NCI-H2029 (cell line): ENCODE measurements around the gene MYBBP1A.

Experiments used
- DNase-seq: peaks from one replicate; lab custom pipeline; 2025; lab: John Stamatoyannopoulos, UW

The MYBBP1A gene

DNA sequence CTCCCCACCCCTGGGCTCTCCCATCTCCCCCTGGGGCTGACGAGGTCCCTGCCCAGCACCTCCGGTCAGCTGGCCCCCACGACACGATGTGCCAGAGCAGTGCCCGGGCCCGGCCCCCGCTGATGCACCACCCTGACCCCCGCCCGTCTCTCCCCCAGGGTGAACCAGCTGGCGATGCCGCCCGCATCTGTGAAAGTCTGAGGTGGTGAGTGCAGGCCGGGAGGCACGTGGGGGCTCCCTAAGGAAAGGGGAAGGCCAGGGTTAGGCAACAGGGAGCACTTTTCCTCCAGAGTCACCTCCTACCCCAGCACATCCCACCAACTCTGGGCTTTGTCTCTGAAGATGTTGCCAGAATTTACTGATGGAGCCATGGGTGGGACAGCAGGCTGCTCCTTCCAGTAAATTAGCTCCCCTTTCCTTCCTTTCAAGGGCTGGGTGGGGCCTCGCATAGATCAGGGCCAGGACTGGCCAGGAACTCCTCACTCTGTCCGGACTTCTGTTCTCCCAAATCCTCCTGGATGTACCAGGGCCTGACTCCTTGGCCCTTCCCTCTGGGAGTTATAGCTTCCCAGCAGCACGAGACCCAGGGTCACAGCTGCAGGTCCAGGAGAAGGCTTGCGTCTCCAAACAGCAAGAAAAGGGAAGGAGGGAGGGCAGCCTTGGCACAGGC lies 18.3 kb downstream of the MYBBP1A start:
- no peak for DNase-seq

DNA sequence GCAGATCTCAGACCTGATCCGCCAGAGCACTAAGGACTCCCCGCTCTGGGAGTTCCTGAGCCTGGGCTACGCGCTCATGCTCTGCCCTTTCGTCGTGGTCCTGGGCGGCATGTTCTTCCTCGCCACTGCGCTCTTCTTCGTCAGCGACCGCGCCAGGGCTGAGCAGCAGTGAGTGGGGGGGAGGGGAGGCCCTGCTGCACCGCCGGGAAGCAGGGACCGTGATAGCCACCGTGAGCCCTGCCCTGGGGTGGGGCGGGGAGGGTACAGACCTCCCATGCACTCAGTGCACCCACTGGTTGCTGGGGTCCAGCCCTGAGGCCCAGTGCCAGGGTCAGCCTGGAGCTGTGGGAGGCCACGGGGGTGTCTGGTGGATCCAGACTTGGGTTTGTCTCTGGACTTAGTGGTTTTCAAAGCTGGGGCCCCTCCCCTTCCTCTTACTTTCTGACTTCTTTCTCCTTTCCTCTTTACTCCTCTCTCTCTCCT lies 18.9 kb downstream of the MYBBP1A start:
- DNase-seq = no peak

DNA sequence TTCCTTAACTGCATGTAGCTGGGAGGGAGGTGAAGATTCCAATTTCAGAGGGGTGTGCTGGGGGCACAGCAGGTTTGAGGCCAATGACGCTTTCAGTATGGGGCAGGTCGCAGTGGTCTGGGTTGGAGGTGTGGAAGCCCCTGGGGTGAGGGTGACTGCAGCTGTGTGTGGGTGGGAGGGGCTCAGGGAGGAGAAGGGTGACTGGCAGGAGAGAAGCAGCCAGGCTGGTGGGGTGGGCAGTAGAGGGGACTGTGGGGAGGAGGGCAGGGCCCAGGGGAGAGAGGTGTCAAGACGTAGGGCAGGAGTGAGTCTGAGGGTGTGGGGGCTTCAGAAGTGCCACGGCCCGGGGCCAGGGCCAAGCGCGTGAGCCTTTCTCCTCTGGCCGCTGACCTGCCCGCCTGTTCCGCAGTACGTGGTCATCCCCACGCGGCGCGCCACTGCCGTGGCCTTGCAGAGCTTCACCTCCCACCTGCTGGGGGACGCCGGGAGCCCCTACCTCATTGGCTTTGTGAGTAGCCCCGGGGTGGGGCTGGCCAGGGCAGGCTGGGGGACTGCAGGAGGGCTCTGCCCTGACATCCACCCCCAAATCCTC lies 19.4 kb downstream of the MYBBP1A start:
- no peak for DNase-seq

DNA sequence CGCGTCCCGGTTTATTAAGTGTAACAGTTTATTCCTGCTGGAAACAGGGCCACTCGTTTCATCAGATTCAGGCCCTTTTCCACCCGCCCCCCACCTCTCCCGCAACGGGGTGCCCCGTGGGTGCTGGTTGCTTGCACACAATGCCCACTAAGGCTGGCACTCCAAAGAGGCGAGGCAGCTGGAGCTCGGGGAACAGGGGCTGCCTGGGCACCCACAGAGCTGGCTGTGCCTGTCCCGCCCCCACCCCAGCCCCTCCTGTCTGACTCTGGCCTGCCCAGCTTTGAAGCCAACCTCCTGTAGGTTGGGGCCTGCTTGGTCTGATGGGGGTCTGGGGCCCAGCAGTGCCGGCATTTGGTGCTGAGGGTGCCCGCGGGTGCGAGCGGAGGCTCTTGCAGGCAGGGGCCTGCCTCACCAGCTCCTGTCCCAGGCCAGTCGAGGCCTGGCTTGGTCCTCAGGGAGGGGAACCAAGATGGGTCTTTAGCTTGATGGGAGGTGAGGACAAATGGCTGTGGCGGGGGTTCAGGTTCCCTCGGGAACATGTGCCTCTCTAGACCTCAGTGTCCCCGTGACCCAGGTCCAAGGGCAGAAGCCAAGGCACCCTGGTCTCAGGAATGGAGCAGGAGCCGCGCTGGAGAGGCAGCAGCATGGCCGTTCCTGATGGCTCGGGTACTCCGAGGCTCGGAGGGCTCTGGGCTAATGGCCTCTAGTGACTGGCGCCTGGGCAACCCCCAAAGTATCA lies 20.1 kb downstream of the MYBBP1A start:
- no peak for DNase-seq

DNA sequence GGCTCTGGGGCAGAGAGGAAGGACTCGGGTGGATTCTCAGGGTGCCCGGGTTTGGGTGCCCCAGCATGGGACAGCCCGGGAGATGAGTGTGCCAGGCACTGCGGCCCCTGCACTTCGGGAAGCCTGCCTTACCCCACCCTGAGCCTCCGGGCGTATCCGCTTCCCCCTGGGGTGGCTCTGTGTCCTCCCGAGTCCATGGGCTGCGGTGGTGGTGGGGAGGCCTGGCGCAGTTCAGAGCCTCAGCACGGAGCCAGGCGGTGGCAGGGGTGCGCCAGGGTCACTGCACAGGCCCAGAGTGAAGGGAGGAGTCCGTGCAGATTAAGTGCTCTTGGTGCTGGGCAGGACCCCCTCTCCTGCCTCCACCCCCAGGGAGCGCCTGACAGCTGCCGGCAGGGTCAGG lies 20.7 kb downstream of the MYBBP1A start:
- DNase-seq = no peak

DNA sequence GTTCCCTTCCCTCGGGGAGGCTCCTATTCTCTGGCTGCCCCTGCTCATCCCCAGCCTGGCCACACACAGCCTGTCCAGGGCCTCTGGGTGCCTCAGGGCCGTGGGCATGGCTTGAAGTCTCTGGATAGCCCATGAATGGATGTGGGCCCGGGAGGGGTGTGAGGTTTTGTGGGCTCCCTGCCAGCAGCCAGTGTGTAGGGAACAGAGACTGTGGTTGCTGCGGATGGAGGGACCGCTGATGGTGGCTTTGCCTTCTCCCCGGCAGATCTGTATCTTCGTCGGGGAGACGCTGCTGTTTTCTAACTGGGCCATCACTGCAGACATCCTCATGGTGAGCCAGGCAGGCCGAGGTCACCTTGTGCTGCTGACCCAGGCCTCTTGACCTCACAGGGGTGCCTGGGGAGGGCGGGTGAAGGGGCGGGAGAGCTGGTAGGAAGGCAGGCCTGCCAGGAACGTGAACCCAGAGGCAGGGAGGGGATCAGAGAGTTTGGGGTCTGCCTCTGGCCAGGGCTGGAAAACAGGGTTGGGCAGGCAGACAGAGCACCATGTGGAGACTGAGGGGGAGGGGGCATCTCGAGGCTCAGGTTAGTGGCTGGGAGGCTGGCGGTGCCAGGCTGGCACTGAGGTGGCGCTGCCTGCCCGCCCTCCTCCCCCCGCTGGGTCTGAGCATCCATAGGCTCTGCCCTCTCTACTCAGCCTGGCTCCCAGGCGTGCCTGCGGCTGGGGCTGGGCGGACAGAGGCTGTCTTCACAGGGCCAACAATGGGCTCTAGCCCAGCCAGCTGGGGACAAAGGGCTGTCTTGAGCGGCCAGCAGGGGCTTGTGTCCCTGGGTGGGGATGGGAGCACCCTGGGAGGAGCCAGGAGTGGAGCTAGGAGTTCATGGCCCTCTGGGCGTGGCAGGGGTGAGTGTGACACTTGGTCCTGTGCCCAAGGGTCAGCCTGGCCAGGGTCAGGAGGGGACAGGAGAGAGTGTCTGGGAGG lies 21.4 kb downstream of the MYBBP1A start:
- no peak for DNase-seq

DNA sequence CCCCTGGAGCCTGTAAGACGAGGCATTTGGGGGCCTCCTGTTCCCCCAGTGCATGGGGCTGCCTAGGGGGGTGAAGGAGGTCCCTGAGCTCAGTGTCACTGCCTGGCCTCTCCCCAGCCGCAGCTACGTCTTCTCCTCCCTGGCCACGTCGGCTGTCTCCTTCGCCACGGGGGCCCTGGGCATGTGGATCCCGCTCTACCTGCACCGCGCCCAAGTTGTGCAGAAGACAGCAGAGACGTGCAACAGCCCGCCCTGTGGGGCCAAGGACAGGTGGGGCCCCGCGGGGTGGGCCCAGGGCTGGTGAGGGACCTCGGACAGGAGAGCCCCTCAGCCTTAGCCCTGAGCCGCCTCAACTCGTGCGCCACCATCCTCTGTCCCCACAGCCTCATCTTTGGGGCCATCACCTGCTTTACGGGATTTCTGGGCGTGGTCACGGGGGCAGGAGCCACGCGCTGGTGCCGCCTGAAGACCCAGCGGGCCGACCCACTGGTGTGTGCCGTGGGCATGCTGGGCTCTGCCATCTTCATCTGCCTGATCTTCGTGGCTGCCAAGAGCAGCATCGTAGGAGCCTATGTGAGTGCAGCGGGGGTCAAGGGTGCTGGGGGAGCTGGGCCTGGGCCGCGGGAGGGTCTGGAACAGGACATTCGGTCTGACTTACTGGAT lies 22.2 kb downstream of the MYBBP1A start:
- DNase-seq = no peak

DNA sequence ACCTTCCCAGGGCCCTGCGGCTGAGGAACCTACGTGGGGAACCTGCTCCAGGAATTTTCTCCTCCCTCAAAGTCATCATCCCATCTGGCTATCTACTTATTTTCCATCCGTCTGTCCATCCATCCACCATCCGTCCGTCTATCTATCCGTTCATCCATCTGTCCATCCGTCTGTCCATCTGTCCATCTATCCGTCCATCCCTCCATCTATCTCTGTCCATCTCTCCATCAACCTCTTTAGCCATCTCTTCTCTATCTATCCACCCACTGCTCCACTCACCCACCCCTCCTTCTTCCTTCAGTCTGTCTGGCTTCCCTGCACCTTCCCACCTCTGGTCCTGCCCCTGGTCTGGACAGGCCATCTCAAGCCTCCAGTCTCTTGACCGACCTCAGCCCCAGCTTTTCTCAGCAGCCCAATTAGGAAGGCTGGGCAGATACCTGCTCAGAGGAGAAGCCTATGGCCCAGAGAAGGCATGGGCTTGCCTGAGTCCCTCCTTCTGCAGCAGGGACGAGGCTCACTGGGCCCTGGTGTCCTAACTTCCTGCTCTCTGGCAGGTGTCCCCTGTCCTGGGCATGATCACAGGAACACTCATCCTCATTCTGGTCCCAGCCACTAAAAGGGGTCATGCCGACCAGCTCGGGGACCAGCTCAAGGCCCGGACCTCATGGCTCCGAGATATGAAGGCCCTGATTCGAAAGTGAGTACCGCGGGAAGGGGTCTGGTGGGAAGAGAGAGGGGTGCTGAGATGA lies 23.0 kb downstream of the MYBBP1A start:
- DNase-seq = no peak

DNA sequence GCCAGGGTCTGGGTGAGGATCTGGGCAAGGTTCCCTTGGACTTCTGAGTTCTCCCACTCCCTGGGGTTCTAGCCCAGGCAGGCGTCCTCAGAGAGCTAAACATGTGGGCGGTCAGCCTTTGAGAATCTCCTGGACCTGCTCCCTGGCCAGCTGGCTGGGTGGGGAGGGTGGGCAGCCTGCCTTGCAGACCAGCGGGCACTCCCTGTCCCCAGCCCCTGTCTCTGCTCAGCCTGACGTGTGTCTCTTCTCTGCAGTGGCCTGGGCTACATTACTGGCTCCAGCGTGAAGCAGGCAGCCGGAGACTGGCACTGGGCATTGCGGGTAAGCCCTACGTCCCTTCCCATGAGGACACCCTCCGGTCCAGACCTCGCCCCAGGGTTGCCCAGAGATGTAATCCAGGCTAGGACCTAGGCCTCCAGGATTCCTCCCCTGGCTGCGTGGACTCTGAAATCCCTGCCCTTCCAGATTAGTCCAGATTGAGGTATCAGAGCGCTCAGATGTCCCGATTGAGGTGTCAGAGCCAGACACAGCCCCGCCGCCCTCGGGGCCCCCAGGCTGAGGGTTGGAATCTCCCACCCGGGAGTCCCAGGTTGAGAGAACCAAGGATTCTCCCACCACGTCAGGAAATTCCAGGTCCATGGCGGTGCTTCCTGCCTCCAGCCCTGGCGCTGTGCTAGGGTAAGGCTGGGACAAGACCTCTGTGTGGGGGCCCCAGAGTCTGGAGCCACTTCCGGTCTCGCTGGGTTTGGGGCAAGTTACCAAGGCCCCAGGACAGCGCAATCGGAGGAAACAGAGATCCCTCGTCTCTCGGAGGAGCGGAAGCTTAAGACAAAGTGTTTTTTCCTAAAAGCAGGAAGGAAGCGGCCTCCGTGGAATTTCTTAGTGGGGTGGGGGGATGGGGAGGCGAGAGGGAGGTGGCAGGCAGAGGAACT lies 24.1 kb downstream of the MYBBP1A start:
- DNase-seq = no peak

DNA sequence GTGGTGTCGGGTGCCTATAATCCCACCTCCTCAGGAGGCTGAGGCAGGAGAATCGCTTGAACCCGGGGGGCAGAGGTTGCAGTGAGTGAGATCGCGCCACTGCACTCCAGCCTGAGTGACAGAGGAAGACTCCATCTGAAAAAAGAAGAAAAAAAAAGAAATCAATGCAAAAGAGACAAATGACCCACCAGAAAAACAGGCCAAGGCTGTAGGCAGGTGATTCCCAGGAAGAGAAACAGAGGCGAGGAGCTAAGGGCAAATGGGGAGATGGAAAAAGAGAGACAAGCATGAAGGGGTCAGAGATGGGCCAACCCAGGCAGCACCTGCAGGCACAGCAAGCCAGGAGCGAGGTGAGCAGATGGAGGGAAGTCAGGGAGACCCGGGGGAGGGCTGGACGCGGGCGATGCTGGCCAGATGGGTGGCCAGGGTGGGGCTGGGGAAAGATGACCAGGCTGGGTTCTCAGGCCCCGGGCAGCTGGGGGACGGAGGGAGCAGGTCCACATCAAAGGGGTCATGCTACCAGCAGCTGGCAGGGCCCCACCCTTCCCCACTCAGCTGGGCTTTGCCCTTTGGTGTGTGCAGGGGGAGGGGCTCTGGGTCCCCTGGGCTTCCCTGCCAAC lies 25.5 kb downstream of the MYBBP1A start:
- DNase-seq = no peak

DNA sequence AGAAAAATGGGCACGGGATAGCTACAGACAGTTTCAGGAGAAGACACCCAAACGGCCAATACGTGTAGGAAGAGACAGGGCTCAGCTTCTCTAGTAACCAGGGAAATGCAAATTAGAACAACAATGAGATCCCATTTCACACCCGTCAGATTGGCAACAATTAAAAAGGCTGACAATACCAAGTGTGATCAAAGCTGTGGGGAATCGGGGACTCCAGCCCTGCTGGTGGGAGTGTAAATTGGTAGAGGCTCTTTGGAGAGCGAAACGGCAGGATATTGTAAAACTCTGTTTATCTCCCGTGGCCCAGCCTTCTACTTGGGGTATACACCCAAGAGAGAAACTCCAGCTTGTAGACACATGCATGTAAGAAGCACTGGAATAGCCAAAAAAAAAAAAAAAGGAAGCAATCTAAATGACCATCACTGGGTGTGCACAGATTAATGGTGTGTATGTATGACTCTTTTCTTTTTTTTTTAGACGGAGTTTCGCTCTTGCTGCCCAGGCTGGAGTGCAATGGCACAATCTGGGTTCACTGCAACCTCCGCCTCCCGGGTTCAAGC lies 27.5 kb downstream of the MYBBP1A start:
- no peak for DNase-seq

DNA sequence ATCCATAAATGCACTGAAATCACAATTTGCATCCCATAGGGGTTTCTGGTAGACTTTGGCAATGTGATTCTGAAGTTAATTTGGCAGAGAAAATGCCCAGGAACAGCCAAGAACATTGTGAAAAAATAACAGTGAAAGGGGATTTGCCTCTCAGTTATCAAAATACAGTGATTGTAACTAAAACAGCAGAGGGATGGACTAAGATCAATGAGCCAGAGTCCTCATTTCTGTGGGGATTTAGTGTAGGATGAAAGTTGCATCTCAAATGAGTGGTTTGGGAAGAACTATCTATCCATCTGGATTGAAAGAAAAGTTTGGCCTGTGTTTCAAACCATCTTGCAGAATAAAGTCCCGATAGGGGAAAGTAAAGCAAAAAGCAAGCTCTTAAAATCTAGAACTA lies 28.1 kb downstream of the MYBBP1A start:
- no peak for DNase-seq

DNA sequence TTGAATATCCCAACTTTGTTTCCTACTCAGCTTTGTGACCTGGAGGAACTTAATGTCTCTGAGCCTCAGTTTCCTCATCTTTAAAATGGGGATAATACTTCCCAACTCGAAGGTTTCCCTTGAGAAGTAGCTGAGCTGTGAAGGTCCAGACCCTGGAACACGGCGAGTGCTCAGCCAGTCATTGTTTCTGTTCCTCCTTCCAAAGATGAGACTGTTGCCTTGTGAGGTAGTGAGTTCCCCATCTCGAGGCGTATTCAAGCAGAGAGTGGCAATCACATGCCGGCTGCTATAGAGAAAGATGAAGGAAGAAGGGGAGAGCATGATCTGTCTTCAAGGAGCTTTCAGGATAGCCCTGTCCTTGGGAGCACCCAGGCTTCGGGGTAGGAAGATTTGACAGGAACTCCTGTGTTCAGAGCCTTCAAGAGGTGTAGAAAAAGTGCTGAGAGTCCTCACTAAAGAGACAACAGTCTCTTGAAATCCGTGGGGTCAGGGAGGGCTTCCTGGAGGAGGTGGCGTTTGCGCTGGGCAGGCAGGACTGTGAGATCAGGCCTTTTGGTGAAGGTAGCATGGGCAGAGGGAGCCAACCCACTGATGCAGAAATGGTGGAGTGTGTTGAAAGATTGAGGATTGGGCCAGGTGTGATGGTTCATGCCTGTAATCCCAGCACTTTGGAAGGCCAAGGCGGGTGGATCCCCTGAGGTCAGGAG lies 29.3 kb downstream of the MYBBP1A start:
- no peak for DNase-seq

DNA sequence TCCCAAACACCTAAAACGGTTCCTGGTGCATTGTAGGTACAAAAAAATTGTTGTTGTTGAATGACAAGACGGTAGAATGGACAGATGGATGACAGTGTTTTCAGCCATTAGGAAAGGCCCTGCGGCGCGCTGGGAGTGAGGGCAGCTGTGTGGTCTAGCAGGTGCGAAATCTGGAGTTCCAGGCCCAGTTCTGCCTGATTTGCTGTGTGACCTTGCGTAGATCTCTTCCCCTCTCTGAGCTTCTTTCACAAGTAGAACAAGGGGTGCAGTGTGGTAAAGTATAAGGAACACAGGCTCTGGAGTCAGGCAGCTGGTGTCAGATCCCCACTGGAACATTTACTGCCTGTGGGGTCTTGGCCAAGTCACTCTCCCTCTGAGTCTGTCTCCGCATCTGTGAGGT lies 31.2 kb downstream of the MYBBP1A start:
- no peak for DNase-seq

DNA sequence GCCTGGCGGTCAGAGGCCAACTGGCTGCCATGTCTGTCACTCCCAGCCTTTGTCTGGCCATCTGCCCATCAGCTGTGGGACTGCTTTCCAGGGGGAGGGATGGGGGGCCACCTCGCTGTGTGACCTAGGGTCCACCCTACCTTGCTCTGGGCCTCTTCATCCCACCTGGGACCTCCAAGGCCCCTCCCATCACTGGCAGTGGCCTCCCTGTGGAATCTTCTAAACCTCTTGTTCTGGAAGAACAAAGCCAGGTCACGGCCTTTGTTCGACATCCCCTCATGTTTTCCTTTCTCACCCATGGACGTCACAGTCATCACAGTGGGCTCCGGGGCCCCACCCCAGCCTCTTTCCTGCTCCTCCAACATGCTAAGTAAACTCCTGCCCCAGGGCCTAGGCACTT lies 32.5 kb downstream of the MYBBP1A start:
- no peak for DNase-seq

DNA sequence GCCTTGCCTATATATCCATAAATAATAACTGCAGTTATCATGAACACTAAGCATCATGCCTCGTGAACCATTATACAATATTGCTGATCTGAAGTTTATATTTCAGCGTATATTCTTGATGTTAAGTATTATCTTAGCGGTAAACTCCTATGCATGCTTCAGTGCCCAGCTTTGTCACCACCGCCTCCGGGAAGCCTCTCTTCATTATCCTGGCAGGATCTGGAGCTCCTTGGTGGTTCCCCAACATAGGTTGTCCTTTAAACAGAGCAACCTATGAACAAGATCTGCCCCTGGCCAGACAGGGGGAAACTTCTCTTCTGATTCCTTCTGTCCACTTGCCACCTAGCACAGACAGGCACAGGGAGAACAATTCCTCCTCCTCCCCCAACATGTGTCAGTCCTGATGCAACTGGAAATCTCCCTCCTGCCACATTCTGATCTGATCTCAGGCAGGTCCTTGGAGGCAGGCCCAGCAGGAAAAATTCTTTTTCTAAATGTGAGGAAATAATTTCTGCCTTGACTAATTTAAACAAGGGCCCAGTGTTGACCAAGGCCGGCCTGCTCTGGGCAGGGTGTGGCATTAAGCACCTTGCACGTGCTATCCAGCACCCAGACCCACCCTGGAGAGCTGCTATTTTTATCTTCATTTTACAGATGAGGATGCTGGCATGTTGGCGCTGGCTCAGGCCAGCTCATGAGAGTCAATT lies 34.1 kb downstream of the MYBBP1A start:
- no peak for DNase-seq

DNA sequence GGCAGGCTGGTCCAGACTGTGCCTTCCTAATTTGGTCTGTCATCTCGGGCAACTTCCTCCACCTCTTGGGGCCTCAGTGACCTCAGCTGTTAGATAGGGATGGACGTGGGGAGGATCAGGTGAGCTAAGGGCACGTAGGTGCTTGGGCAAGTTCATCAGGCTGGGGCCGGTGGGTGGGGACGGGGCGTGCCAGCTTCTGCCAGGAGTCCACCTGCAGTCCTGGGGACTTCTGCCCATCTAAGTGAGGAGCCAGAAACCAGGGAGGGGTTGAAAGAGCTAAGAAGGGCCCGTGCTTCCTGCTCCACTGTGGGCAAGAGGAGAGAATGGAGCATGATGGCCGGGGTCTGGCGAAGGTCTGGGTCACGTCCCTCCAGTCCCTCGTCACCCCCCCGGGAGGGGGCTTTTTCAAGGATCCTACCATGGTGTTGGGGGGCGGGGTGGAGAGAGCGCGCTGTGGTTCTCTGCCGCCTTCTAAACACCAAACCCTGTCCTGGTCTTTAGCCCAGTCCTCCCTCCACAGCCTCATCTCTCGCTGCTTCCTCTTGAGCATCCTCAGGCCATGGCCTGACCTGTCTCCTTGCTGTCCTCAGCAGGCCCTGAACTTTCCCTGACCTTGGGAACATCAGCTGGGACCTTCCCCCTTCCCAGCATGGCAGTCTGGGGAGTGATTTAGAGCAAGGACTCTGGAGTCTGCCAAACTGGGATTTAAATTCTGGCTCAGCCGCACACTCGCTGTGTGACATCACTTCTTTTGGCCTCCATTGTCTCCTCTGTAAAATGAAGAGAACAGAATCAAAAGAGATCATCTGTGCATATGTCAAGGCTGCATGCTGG lies 34.9 kb downstream of the MYBBP1A start:
- no peak for DNase-seq
